22Rv1 (cell line): ENCODE results near the gene WDFY2.

Experiments
- H3K27ac ChIP-seq: fragments of 450-650 bp; 2 replicates; pipeline ENCODE4 v1.5.1; 2017
- CTCF ChIP-seq: fragments of 450-650 bp; IDR thresholded peaks from 2 replicates; pipeline ENCODE4 v1.5.1; 2017; ENCODE audit warnings: mild to moderate bottlenecking
- ZFX ChIP-seq: fragments of 450-650 bp; IDR thresholded peaks from 2 replicates; pipeline ENCODE4 v1.6.1; 2017; ENCODE audit warnings: antibody characterized with exemption, borderline replicate concordance

The WDFY2 gene

GRCh38 chr13:51666374-51666773 is 82.1 kb downstream of the WDFY2 start:
- TF ChIP-seq ZFX (no peak), CTCF (no peak)
- peak overlapping the region; percentile 23; the same call in 1 of the 2 replicates for H3K27ac ChIP-seq

GRCh38 chr13:51666839-51667238 is 82.6 kb downstream of the WDFY2 start:
- TF ChIP-seq ZFX (no peak), CTCF (no peak)
- H3K27ac ChIP-seq, result peak overlapping the region; percentile 23; the same call in 1 of the 2 replicates

- no peak for TF ChIP-seq CTCF
- TF ChIP-seq ZFX, result no peak
- no peak overlapping the region for H3K27ac ChIP-seq
These were observed 84.4 kb downstream of the WDFY2 start for GRCh38 chr13:51668580-51669195.

- H3K27ac ChIP-seq, result no peak overlapping the region
- TF ChIP-seq ZFX (no peak), CTCF (no peak)
These were observed 88.9 kb downstream of the WDFY2 start for GRCh38 chr13:51673165-51673564.

- H3K27ac ChIP-seq, result peak overlapping the region; percentile 59
- no peak for TF ChIP-seq CTCF
- TF ChIP-seq ZFX, result no peak
These were observed 90.0 kb downstream of the WDFY2 start for GRCh38 chr13:51674276-51674675.

GRCh38 chr13:51675385-51675784 is 91.1 kb downstream of the WDFY2 start:
- no peak for TF ChIP-seq ZFX
- no peak for TF ChIP-seq CTCF
- H3K27ac ChIP-seq, result no peak overlapping the region

- TF ChIP-seq ZFX, result no peak
- TF ChIP-seq CTCF, result no peak
- H3K27ac ChIP-seq, result no peak overlapping the region
These were observed 91.6 kb downstream of the WDFY2 start for GRCh38 chr13:51675877-51676276.
